ENCODE data around the gene PLSCR2. TPM values are rescaled to one million over a fixed set of nuclear protein-coding genes. Genes with fewer than 3 reads are reported as not detected.

Gene PLSCR2
- total and polyA plus RNA-seq, 9 of the 15 experiments (the other 6 are each of a cell fraction or from before 2014, with no cell fraction given), result 0.07 to 0.49 (median 0.25) TPM; not detected in 4

DNA sequence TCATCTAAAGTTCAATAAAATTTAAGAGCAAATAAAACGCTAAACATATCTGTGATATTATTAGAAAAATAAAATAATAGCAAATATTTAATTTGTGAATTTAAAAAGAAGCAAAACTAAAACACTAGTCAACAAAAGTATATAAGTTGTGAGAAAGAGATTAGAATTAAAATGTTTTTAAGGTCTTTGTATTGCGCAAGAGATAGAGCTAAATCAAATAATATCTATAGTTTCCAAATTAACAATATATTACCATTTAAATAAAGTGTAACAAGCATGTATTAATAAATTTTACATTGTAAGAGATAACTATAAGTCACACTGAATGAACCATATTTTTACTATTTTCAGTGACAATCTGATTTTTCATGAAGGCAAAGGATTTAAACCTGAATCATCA lies 74.2 kb downstream of the PLSCR2 start:
- Histone ChIP-seq H3K36me3 (ENCODE audit: control insufficient read depth, insufficient read depth, low read length) (no peaks in the 10 kb centered on the region), H3K27me3 (ENCODE audit: control insufficient read depth in 2 of 2, insufficient read depth in 2 of 2, low read length in 2 of 2) (no peaks in the 10 kb centered on the region), H3K27ac (ENCODE audit: extremely low read depth, low read depth, low read length) (no peak overlapping the region), H3K9ac (ENCODE audit: insufficient read depth in 1 of 2, low read depth in 2 of 2, low read length in 2 of 2) (no peak overlapping the region), H4K20me1 (replicated peaks; ENCODE audit: control insufficient read depth, insufficient read depth, low read length) (no peaks in the 10 kb centered on the region), H3K9me1 (ENCODE audit: control insufficient read depth, insufficient read depth, low read length) (no peaks in the 10 kb centered on the region), H3K4me2 (ENCODE audit: insufficient read depth, low read length) (no peak overlapping the region), H2AFZ (ENCODE audit: low read depth, low read length) (no peak overlapping the region), H3K4me1 (replicated peaks in 1 of 2; ENCODE audit: control insufficient read depth in 2 of 2, insufficient read depth in 2 of 2, low read length in 2 of 2) (no peaks in the 10 kb centered on the region), H3K4me3 (no peak overlapping the region), H3K79me2 (ENCODE audit: control insufficient read depth, insufficient read depth, low read length) (no peaks in the 10 kb centered on the region), H3K9me3 (replicated peaks; ENCODE audit: control insufficient read depth, insufficient read depth, low read depth, low read length) (no peaks in the 10 kb centered on the region)
- TF ChIP-seq TOE1 (IDR thresholded peaks at IDR 0.05; ENCODE audit: borderline replicate concordance) (no peak), TOE1 (CRISPR knock-in tag; IDR thresholded peaks at IDR 0.05; ENCODE audit: borderline replicate concordance, low read depth) (no peak), L3MBTL2 (IDR thresholded peaks at IDR 0.05) (no peak), POU5F1 (IDR thresholded peaks at IDR 0.05; ENCODE audit: borderline replicate concordance, low read depth, low read length, partially characterized antibody) (no peak), HDAC8 (tag; IDR thresholded peaks at IDR 0.05) (no peak), CEBPG (CRISPR knock-in tag; IDR thresholded peaks at IDR 0.05) (no peak), CEBPG (tag; conservative IDR thresholded peaks at IDR 0.05 in 1 of 2, IDR thresholded peaks at IDR 0.05 in 1 of 2) (peak in 1 of 2 experiments; percentile 93; a peak in 2 of 4 replicates), HNRNPLL (IDR thresholded peaks at IDR 0.05; ENCODE audit: low read depth, low read length, poor library complexity, severe bottlenecking) (no peak), WHSC1 (IDR thresholded peaks at IDR 0.05; ENCODE audit: low read length) (no peak), CEBPB (tag; IDR thresholded peaks at IDR 0.05) (peak; percentile 81), PHF20 (IDR thresholded peaks at IDR 0.05; ENCODE audit: partially characterized antibody) (no peak)
- TF ChIP-seq, protein P1, sequence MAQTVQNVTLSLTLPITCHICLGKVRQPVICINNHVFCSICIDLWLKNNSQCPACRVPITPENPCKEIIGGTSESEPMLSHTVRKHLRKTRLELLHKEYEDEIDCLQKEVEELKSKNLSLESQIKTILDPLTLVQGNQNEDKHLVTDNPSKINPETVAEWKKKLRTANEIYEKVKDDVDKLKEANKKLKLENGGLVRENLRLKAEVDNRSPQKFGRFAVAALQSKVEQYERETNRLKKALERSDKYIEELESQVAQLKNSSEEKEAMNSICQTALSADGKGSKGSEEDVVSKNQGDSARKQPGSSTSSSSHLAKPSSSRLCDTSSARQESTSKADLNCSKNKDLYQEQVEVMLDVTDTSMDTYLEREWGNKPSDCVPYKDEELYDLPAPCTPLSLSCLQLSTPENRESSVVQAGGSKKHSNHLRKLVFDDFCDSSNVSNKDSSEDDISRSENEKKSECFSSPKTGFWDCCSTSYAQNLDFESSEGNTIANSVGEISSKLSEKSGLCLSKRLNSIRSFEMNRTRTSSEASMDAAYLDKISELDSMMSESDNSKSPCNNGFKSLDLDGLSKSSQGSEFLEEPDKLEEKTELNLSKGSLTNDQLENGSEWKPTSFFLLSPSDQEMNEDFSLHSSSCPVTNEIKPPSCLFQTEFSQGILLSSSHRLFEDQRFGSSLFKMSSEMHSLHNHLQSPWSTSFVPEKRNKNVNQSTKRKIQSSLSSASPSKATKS (CRISPR knock-in tag; IDR thresholded peaks at IDR 0.05), result no peak
- TF ChIP-seq, protein P2, sequence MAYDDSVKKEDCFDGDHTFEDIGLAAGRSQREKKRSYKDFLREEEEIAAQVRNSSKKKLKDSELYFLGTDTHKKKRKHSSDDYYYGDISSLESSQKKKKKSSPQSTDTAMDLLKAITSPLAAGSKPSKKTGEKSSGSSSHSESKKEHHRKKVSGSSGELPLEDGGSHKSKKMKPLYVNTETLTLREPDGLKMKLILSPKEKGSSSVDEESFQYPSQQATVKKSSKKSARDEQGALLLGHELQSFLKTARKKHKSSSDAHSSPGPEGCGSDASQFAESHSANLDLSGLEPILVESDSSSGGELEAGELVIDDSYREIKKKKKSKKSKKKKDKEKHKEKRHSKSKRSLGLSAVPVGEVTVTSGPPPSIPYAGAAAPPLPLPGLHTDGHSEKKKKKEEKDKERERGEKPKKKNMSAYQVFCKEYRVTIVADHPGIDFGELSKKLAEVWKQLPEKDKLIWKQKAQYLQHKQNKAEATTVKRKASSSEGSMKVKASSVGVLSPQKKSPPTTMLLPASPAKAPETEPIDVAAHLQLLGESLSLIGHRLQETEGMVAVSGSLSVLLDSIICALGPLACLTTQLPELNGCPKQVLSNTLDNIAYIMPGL (CRISPR knock-in tag; IDR thresholded peaks at IDR 0.05), result no peak
- intact Hi-C loops (cut with micrococcal nuclease) (no loop called here), in situ Hi-C loops (cut with MboI) (no loop called here)
- no TSS peak for BruUV-seq (replicated peaks)
- 2% methylated on average over 2 of the region's 2 CpGs for WGBS (ENCODE audit: insufficient coverage, low coverage, missing lambda C conversion rate)
- FAIRE-seq (no peak), DNase-seq (ENCODE audit: extremely low read depth in 1 of 4, low spot score in 3 of 4) (no peak), ATAC-seq (no peak)
- ChIA-PET CTCF (ENCODE audit: low intra/inter-chr PET ratio) (no interaction called here), POLR2A (no interaction called here)
